Putamen (tissue), 1 donor: ENCODE data around the gene MICA.
"Not testable (repeated sequence)": the region's sequence is repeated elsewhere in the genome, so short reads cannot be mapped to it uniquely, and the experiment has no call there.

Experiments
- DNase-seq: peaks from one replicate; pipeline ENCODE4 v3.0.0-alpha.2; 2016; ENCODE audit warnings: low spot score

The MICA gene

GRCh38 chr6:31414148-31414770 is 10.9 kb downstream of the MICA start:
- DNase-seq: not testable (repeated sequence)

- no peak for DNase-seq
Observed at GRCh38 chr6:31414771-31415265, 11.4 kb downstream of the MICA start.

GRCh38 chr6:31416394-31417014 is 13.1 kb downstream of the MICA start:
- no peak for DNase-seq

- DNase-seq: no peak
Observed at GRCh38 chr6:31418251-31418650, 14.9 kb downstream of the MICA start.

GRCh38 chr6:31419842-31420241 is 16.4 kb downstream of the MICA start:
- DNase-seq: no peak

- no peak for DNase-seq
Observed at GRCh38 chr6:31420546-31420945, 17.2 kb downstream of the MICA start.

GRCh38 chr6:31422587-31422986 is 19.2 kb downstream of the MICA start:
- no peak for DNase-seq

GRCh38 chr6:31423550-31423949 is 20.2 kb downstream of the MICA start:
- DNase-seq: no peak

- DNase-seq: no peak
Observed at GRCh38 chr6:31426395-31427354, 23.3 kb downstream of the MICA start.

GRCh38 chr6:31430449-31430848 is 27.1 kb downstream of the MICA start:
- no peak for DNase-seq

- not testable (repeated sequence) for DNase-seq
Observed at GRCh38 chr6:31435051-31435450, 31.7 kb downstream of the MICA start.

- no peak for DNase-seq
Observed at GRCh38 chr6:31438222-31438621, 34.8 kb downstream of the MICA start.

GRCh38 chr6:31438677-31439076 is 35.3 kb downstream of the MICA start:
- no peak for DNase-seq

- DNase-seq: peak; percentile 43
Observed at GRCh38 chr6:31441365-31442267, 38.2 kb downstream of the MICA start.

- no peak for DNase-seq
Observed at GRCh38 chr6:31446481-31446880, 43.1 kb downstream of the MICA start.

GRCh38 chr6:31446999-31447789 is 43.8 kb downstream of the MICA start:
- DNase-seq: not testable (repeated sequence)

- no peak for DNase-seq
Observed at GRCh38 chr6:31450751-31451150, 47.4 kb downstream of the MICA start.

- DNase-seq: no peak
Observed at GRCh38 chr6:31452859-31453258, 49.5 kb downstream of the MICA start.

- DNase-seq: no peak
Observed at GRCh38 chr6:31453259-31453658, 49.9 kb downstream of the MICA start.

GRCh38 chr6:31459864-31460263 is 56.5 kb downstream of the MICA start:
- not testable (repeated sequence) for DNase-seq
